H9 (cell line): Measurements from ENCODE around the gene ANXA9. TPM values are rescaled to one million over a fixed set of nuclear protein-coding genes. Genes with fewer than 3 reads are reported as not detected.

Experiments
- DNase-seq: peaks from one replicate; pipeline ENCODE4 v3.0.0-alpha.2; 2017
- H2AFZ ChIP-seq: one replicate; pipeline ENCODE4 v1.6.1; 2013; ENCODE audit warnings: mild to moderate bottlenecking, low read length, control low read depth, moderate library complexity
- H2AK5ac ChIP-seq: 2 replicates; pipeline ENCODE4 v1.6.1; 2013; ENCODE audit warnings: low read length, control low read depth, mixed read lengths; ENCODE audit not compliant: insufficient read length
- H2BK120ac ChIP-seq: one replicate; pipeline ENCODE4 v1.6.1; 2013; ENCODE audit warnings: low read depth, mild to moderate bottlenecking, low read length, control low read depth, inconsistent platforms; ENCODE audit not compliant: poor library complexity, severe bottlenecking
- H2BK12ac ChIP-seq: 2 replicates; pipeline ENCODE4 v1.6.1; 2013; ENCODE audit warnings: low read length, control low read depth, mixed read lengths, low read depth; ENCODE audit not compliant: insufficient read length
- H2BK15ac ChIP-seq: 2 replicates; pipeline ENCODE4 v1.6.1; 2013; ENCODE audit warnings: low read depth, low read length, control low read depth
- H2BK20ac ChIP-seq: one replicate; pipeline ENCODE4 v1.6.1; 2013; ENCODE audit warnings: low read depth, mild to moderate bottlenecking, low read length, control low read depth, inconsistent platforms; ENCODE audit not compliant: poor library complexity, severe bottlenecking
- H2BK5ac ChIP-seq: 2 replicates; pipeline ENCODE4 v1.6.1; 2013; ENCODE audit warnings: low read length, control low read depth, mixed read lengths; ENCODE audit not compliant: insufficient read length
- H3K14ac ChIP-seq: 2 replicates; pipeline ENCODE4 v1.6.1; 2013; ENCODE audit warnings: low read length, control low read depth; ENCODE audit not compliant: insufficient read depth
- H3K18ac ChIP-seq: 2 replicates; pipeline ENCODE4 v1.6.1; 2013; ENCODE audit warnings: low read depth, mild to moderate bottlenecking, mixed read lengths, low read length, control low read depth; ENCODE audit not compliant: insufficient read length
- H3K23ac ChIP-seq: 2 replicates; pipeline ENCODE4 v1.6.1; 2013; ENCODE audit warnings: low read length, control low read depth, mixed read lengths, low read depth; ENCODE audit not compliant: insufficient read length
- H3K23me2 ChIP-seq: 2 replicates; pipeline ENCODE4 v1.6.1; 2013; ENCODE audit warnings: low read depth, mild to moderate bottlenecking, mixed read lengths, low read length, control low read depth; ENCODE audit not compliant: insufficient read length, poor library complexity, severe bottlenecking
- H3K27ac ChIP-seq: 2 replicates; pipeline ENCODE4 v1.5.1; 2013; ENCODE audit warnings: low read length, control low read depth, mixed read lengths, low read depth; ENCODE audit not compliant: insufficient read length
- H3K27me3 ChIP-seq: 2 replicates; pipeline ENCODE4 v1.6.1; 2013; ENCODE audit warnings: low read length, control low read depth, inconsistent platforms; ENCODE audit not compliant: insufficient read depth
- H3K4ac ChIP-seq: 2 replicates; pipeline ENCODE4 v1.6.1; 2013; ENCODE audit warnings: low read depth, mild to moderate bottlenecking, control low read depth, inconsistent platforms, low read length, moderate library complexity
- H3K4me1 ChIP-seq: 2 replicates; pipeline ENCODE4 v1.6.1; 2013; ENCODE audit warnings: low read length, control low read depth, inconsistent platforms; ENCODE audit not compliant: insufficient read depth
- H3K4me2 ChIP-seq: 2 replicates; pipeline ENCODE4 v1.6.1; 2013; ENCODE audit warnings: low read length, control low read depth, mixed read lengths; ENCODE audit not compliant: insufficient read length, insufficient read depth
- H3K56ac ChIP-seq: 2 replicates; pipeline ENCODE4 v1.6.1; 2013; ENCODE audit warnings: low read depth, mild to moderate bottlenecking, mixed read lengths, low read length, control low read depth; ENCODE audit not compliant: insufficient read length
- H3K79me1 ChIP-seq: 2 replicates; pipeline ENCODE4 v1.6.1; 2013; ENCODE audit warnings: low read depth, mild to moderate bottlenecking, moderate library complexity, low read length, control low read depth, inconsistent platforms; ENCODE audit not compliant: insufficient read depth, poor library complexity, severe bottlenecking
- H3K79me2 ChIP-seq: 2 replicates; pipeline ENCODE4 v1.6.1; 2013; ENCODE audit warnings: low read length, control low read depth, inconsistent platforms; ENCODE audit not compliant: insufficient read depth
- H3K9ac ChIP-seq: 2 replicates; pipeline ENCODE4 v1.6.1; 2013; ENCODE audit warnings: low read length, control low read depth, mixed read lengths; ENCODE audit not compliant: insufficient read length; ENCODE audit errors: extremely low read depth
- H3K9me3 ChIP-seq: one replicate; pipeline ENCODE4 v1.6.1; 2013; ENCODE audit warnings: low read depth, low read length, inconsistent platforms; ENCODE audit not compliant: control insufficient read depth
- H3T11ph ChIP-seq: one replicate; pipeline ENCODE4 v1.6.1; 2013; ENCODE audit warnings: mild to moderate bottlenecking, low read length, control low read depth, inconsistent platforms
- H4K20me1 ChIP-seq: one replicate; pipeline ENCODE4 v1.6.1; 2013; ENCODE audit not compliant: control insufficient read depth, insufficient read length, insufficient read depth
- H4K5ac ChIP-seq: 2 replicates; pipeline ENCODE4 v1.6.1; 2013; ENCODE audit warnings: low read depth, mild to moderate bottlenecking, mixed read lengths, low read length, control low read depth; ENCODE audit not compliant: insufficient read length
- H4K8ac ChIP-seq: replicated peaks from 2 replicates; pipeline ENCODE4 v1.6.1; 2013; ENCODE audit warnings: low read length, control low read depth, mixed read lengths, low read depth; ENCODE audit not compliant: insufficient read length
- H4K91ac ChIP-seq: 2 replicates; pipeline ENCODE4 v1.6.1; 2013; ENCODE audit warnings: low read depth, mild to moderate bottlenecking, moderate library complexity, mixed read lengths, low read length, control low read depth; ENCODE audit not compliant: insufficient read length
- H3K27ac Mint-ChIP-seq, 3 experiments: 2 replicates in 2 of 3; 3 replicates in 1 of 3; pipeline ENCODE4 v1.8.0; 2020 to 2021; ENCODE audit warnings: mixed read lengths in 3 of 3, mild to moderate bottlenecking in 1 of 3, moderate library complexity in 1 of 3
- H3K27me3 Mint-ChIP-seq: 2 replicates; pipeline ENCODE4 v1.8.0; 2021; ENCODE audit warnings: low read depth, mild to moderate bottlenecking, moderate library complexity, mixed read lengths
- H3K36me3 Mint-ChIP-seq, 3 experiments: 2 replicates in 2 of 3; 3 replicates in 1 of 3; pipeline ENCODE4 v1.8.0; 2020 to 2021; ENCODE audit warnings: low read depth in 3 of 3, mixed read lengths in 3 of 3; ENCODE audit not compliant: insufficient read depth in 1 of 3
- H3K4me1 Mint-ChIP-seq, 2 experiments: 2 replicates each; pipeline ENCODE4 v1.8.0; 2020; ENCODE audit warnings: mixed read lengths in 2 of 2
- H3K4me3 Mint-ChIP-seq, 2 experiments: 2 replicates in 1 of 2; 3 replicates in 1 of 2; pipeline ENCODE4 v1.8.0; 2020 to 2021; ENCODE audit warnings: mild to moderate bottlenecking in 2 of 2, mixed read lengths in 2 of 2, moderate library complexity in 1 of 2
- H3K9me3 Mint-ChIP-seq, 2 experiments: 2 replicates in 1 of 2; 3 replicates in 1 of 2; pipeline ENCODE4 v1.8.0; 2020; ENCODE audit warnings: mild to moderate bottlenecking in 2 of 2, mixed read lengths in 2 of 2, moderate library complexity in 1 of 2
- WGBS: extraction: QIAGEN DNeasy Blood & Tissue Kit; methylation state at CpG from one replicate; pipeline ENCODE4 v1.1.7; 2013; ENCODE audit warnings: missing lambda C conversion rate, low lambda C conversion rate, mixed read lengths; ENCODE audit not compliant: insufficient read length; ENCODE audit errors: extremely low coverage; 5-methylcytosine and 5-hydroxymethylcytosine counted together
- total RNA-seq: library from RNA; stranded (reverse); gene quantifications from 2 replicates; pipeline ENCODE4 v1.2.1, GENCODE V29; 2021
- TF ChIP-seq, protein P1 (sequence below): fragments of 200-600 bp; sonication (generic); conservative IDR thresholded peaks from 3 replicates; pipeline ENCODE4 v1.8.0; 2021; ENCODE audit warnings: antibody characterized with exemption, mild to moderate bottlenecking

The ANXA9 gene
- total RNA-seq, 1 experiment from 2014 or later, result 0.92 TPM

DNA sequence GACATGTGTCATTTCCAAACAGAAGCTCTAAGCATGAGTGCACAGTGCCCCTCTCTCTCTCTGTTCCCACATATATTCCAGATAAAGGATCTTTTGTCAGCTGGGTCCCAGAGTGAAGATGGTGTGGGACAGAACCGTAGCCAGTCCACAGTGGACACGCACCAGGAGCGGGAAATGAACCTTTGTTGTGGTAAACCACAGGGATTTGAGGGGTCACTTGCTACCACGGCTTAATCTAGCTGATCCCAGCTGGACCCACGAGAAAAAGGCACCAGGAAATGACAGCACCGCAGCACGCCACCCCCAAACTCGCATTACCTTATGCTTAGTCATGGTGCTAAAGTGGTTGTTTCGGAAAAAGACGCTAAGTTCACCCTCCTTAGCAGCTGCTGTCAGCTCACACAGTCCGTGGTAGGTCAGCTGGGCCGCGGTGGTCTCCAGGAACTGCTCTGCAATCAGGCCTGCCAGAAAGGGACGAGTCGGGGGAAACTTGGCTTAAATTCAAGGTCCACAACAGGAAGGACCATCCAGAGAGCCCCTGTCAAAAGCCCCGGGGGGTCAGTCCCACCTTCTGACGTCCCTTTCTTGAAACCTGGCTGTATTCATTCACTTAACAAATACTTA lies 17.1 kb downstream of the ANXA9 start:
- no peak overlapping the region for H3K14ac ChIP-seq
- H2BK5ac ChIP-seq, result no peak overlapping the region
- H3K27ac ChIP-seq, result no peak overlapping the region
- no peak overlapping the region for H2AK5ac ChIP-seq
- H3K18ac ChIP-seq, result no peak overlapping the region
- H4K8ac ChIP-seq, result no peak overlapping the region
- no peak overlapping the region for H2BK20ac ChIP-seq
- H3K9me3 Mint-ChIP-seq, result no peaks in the 10 kb centered on the region
- no peaks in the 10 kb centered on the region for H3K23me2 ChIP-seq
- H3K79me1 ChIP-seq, result no peaks in the 10 kb centered on the region
- DNase-seq, result no peak
- no peaks in the 10 kb centered on the region for H3K9me3 ChIP-seq
- no peak overlapping the region for H3K23ac ChIP-seq
- H3K27me3 ChIP-seq, result no peaks in the 10 kb centered on the region
- peak overlapping the region in 2 of 3 experiments; percentile 23 to 52; a peak in 2 of 7 replicates for H3K27ac Mint-ChIP-seq
- no peak overlapping the region for H4K91ac ChIP-seq
- no peaks in the 10 kb centered on the region for H3K79me2 ChIP-seq
- H2BK12ac ChIP-seq, result no peak overlapping the region
- peaks cover 3% of the 10 kb centered on the region; the same call in 1 of the 2 replicates for H3K4me1 ChIP-seq
- H2BK15ac ChIP-seq, result no peak overlapping the region
- no peak overlapping the region for H2AFZ ChIP-seq
- H4K20me1 ChIP-seq, result no peaks in the 10 kb centered on the region
- no peak overlapping the region for H3K4me2 ChIP-seq
- TF ChIP-seq, protein P1, sequence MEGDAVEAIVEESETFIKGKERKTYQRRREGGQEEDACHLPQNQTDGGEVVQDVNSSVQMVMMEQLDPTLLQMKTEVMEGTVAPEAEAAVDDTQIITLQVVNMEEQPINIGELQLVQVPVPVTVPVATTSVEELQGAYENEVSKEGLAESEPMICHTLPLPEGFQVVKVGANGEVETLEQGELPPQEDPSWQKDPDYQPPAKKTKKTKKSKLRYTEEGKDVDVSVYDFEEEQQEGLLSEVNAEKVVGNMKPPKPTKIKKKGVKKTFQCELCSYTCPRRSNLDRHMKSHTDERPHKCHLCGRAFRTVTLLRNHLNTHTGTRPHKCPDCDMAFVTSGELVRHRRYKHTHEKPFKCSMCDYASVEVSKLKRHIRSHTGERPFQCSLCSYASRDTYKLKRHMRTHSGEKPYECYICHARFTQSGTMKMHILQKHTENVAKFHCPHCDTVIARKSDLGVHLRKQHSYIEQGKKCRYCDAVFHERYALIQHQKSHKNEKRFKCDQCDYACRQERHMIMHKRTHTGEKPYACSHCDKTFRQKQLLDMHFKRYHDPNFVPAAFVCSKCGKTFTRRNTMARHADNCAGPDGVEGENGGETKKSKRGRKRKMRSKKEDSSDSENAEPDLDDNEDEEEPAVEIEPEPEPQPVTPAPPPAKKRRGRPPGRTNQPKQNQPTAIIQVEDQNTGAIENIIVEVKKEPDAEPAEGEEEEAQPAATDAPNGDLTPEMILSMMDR, result no peak
- no peak overlapping the region for H2BK120ac ChIP-seq
- peaks cover 5 to 8% of the 10 kb centered on the region in 2 experiments for H3K4me1 Mint-ChIP-seq
- no peak overlapping the region for H3K9ac ChIP-seq
- no peak overlapping the region for H3K4me3 Mint-ChIP-seq
- no peak overlapping the region for H3K4ac ChIP-seq
- H3K27me3 Mint-ChIP-seq, result no peaks in the 10 kb centered on the region
- H4K5ac ChIP-seq, result no peak overlapping the region
- no peak overlapping the region for H3T11ph ChIP-seq
- H3K56ac ChIP-seq, result no peak overlapping the region
- WGBS, result no CpG with 5 or more reads among the region's 17 CpGs
- H3K36me3 Mint-ChIP-seq, result peaks cover 0 to 10% (median 5%) of the 10 kb centered on the region in 3 experiments; a peak in 3 of 7 replicates
